ENCODE measurements around the gene ATP6V0D1. TPM values are rescaled to one million over a fixed set of nuclear protein-coding genes. Genes with fewer than 3 reads are reported as not detected.

The ATP6V0D1 gene
- total RNA-seq, 1 experiment from 2014 or later, result 43.0 TPM

DNA sequence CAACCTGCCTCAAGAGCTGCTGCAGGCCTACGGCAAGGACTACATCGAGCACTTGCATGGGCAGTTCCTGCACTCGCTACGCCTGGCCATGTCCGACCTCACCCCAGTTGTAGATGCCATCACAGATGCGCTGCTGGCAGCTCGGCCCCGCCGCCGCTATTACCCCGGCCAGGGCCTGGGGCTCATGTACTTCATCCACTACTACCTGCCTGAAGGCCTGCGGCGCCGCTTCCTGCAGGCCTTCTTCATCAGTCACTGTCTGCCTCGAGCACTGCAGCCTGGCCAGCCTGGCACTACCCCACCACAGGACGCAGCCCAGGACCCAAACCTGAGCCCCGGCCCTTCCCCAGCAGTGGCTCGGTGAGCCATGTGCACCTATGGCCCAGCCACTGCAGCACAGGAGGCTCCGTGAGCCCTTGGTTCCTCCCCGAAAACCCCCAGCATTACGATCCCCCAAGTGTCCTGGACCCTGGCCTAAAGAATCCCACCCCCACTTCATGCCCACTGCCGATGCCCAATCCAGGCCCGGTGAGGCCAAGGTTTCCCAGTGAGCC is 44.2 kb downstream of the ATP6V0D1 start:
- Mint-ChIP-seq H3K27me3 (ENCODE audit: low read depth) (no peaks in the 10 kb centered on the region; the same call in 1 of the 2 replicates), H3K9me3 (no peaks in the 10 kb centered on the region), H3K4me1 (peaks cover 26 to 27% of the 10 kb centered on the region in 2 experiments), H3K27ac (peak overlapping the region in 2 of 3 experiments; percentile 27 to 62; a peak in 2 of 7 replicates), H3K36me3 (ENCODE audit: insufficient read depth in 1 of 3, low read depth in 3 of 3) (peaks cover 10 to 35% (median 22%) of the 10 kb centered on the region in 3 experiments), H3K4me3 (no peak overlapping the region)
- H2BK12ac ChIP-seq (ENCODE audit: insufficient read length, low read depth, low read length), result no peak overlapping the region
- no CpG with 5 or more reads among the region's 23 CpGs for WGBS (ENCODE audit: extremely low coverage, insufficient read length, low lambda C conversion rate)
- no peak overlapping the region for H3K9ac ChIP-seq (ENCODE audit: extremely low read depth, insufficient read length, low read length)
- H2BK15ac ChIP-seq (ENCODE audit: low read depth, low read length), result no peak overlapping the region
- H2AK5ac ChIP-seq (ENCODE audit: insufficient read length, low read length), result no peak overlapping the region
- no peak overlapping the region for H3K23ac ChIP-seq (ENCODE audit: insufficient read length, low read depth, low read length)
- H4K5ac ChIP-seq (ENCODE audit: insufficient read length, low read depth, low read length), result no peak overlapping the region
- no peak overlapping the region for H2AFZ ChIP-seq (ENCODE audit: low read length)
- H2BK5ac ChIP-seq (ENCODE audit: insufficient read length, low read length), result no peak overlapping the region
- H3T11ph ChIP-seq (ENCODE audit: low read length), result no peak overlapping the region
- no peaks in the 10 kb centered on the region for H3K27me3 ChIP-seq (ENCODE audit: insufficient read depth, low read length)
- no peak overlapping the region for H3K4ac ChIP-seq (ENCODE audit: low read depth, low read length)
- no peak overlapping the region for H4K8ac ChIP-seq (replicated peaks; ENCODE audit: insufficient read length, low read depth, low read length)
- H3K79me1 ChIP-seq (ENCODE audit: insufficient read depth, low read depth, low read length, poor library complexity, severe bottlenecking), result no peaks in the 10 kb centered on the region
- peaks cover 4% of the 10 kb centered on the region; the same call in 1 of the 2 replicates for H3K4me1 ChIP-seq (ENCODE audit: insufficient read depth, low read length)
- no peak overlapping the region for H3K27ac ChIP-seq (ENCODE audit: insufficient read length, low read depth, low read length)
- no peak overlapping the region for H3K56ac ChIP-seq (ENCODE audit: insufficient read length, low read depth, low read length)
- H3K23me2 ChIP-seq (ENCODE audit: insufficient read length, low read depth, low read length, poor library complexity, severe bottlenecking), result peaks cover 6% of the 10 kb centered on the region
- H3K79me2 ChIP-seq (ENCODE audit: insufficient read depth, low read length), result no peaks in the 10 kb centered on the region; the same call in 1 of the 2 replicates
- no peak overlapping the region for H3K14ac ChIP-seq (ENCODE audit: insufficient read depth, low read length)
- H3K9me3 ChIP-seq (ENCODE audit: control insufficient read depth, low read depth, low read length), result no peaks in the 10 kb centered on the region
- no peak overlapping the region for H3K4me2 ChIP-seq (ENCODE audit: insufficient read depth, insufficient read length, low read length)
- no peak overlapping the region for H2BK120ac ChIP-seq (ENCODE audit: low read depth, low read length, poor library complexity, severe bottlenecking)
- no peaks in the 10 kb centered on the region for H4K20me1 ChIP-seq (ENCODE audit: control insufficient read depth, insufficient read depth, insufficient read length)
- no peak overlapping the region for H2BK20ac ChIP-seq (ENCODE audit: low read depth, low read length, poor library complexity, severe bottlenecking)
- no peak overlapping the region for H3K18ac ChIP-seq (ENCODE audit: insufficient read length, low read depth, low read length)
- no peak for TF ChIP-seq CTCF (conservative IDR thresholded peaks at IDR 0.05)
- H4K91ac ChIP-seq (ENCODE audit: insufficient read length, low read depth, low read length), result no peak overlapping the region
- DNase-seq, result no peak

All from H9 (cell line).